Astrocyte (in vitro differentiated cells and primary cell): ENCODE measurements around the gene DLK1. TPM values are rescaled to one million over a fixed set of nuclear protein-coding genes. Genes with fewer than 3 reads are reported as not detected.

Source experiments
- DNase-seq: peaks from one replicate; pipeline ENCODE4 v3.0.0-alpha.2; 2010; ENCODE audit warnings: low read depth
- FAIRE-seq: peaks from 2 replicates; lab custom pipeline; 2011; peaks lifted over from hg19 to GRCh38; lab: Jason Lieb, UNC
- H2AFZ ChIP-seq: 2 replicates; pipeline ENCODE4 v1.6.0; 2012; ENCODE audit warnings: low read depth, low read length, inconsistent platforms
- H3K27ac ChIP-seq: 2 replicates; pipeline ENCODE4 v1.5.1; 2011; ENCODE audit warnings: low read depth, low read length, inconsistent platforms
- H3K27me3 ChIP-seq: 2 replicates; pipeline ENCODE4 v1.6.0; 2011; ENCODE audit warnings: low read length, inconsistent platforms; ENCODE audit not compliant: insufficient read depth
- H3K36me3 ChIP-seq: 2 replicates; pipeline ENCODE4 v1.5.1; 2011; ENCODE audit warnings: low read length, inconsistent platforms; ENCODE audit not compliant: insufficient read depth
- H3K4me1 ChIP-seq: 2 replicates; pipeline ENCODE4 v1.5.1; 2011; ENCODE audit warnings: low read length, inconsistent platforms; ENCODE audit not compliant: insufficient read depth
- H3K4me2 ChIP-seq: 2 replicates; pipeline ENCODE4 v1.6.0; 2012; ENCODE audit warnings: low read length, inconsistent platforms
- H3K4me3 ChIP-seq: 2 replicates; pipeline ENCODE4 v1.5.1; 2011; ENCODE audit warnings: low read depth, mild to moderate bottlenecking, low read length, inconsistent platforms; ENCODE audit not compliant: insufficient read depth
- H3K79me2 ChIP-seq: 2 replicates; pipeline ENCODE4 v1.6.0; 2012; ENCODE audit warnings: mild to moderate bottlenecking, low read length, inconsistent platforms; ENCODE audit not compliant: insufficient read depth
- H3K9ac ChIP-seq: 2 replicates; pipeline ENCODE4 v1.6.0; 2012; ENCODE audit warnings: mild to moderate bottlenecking, low read length, inconsistent platforms
- H3K9me3 ChIP-seq: 2 replicates; pipeline ENCODE4 v1.5.1; 2012; ENCODE audit warnings: low read depth, mild to moderate bottlenecking, low read length, inconsistent platforms; ENCODE audit not compliant: insufficient read depth
- H4K20me1 ChIP-seq: 2 replicates; pipeline ENCODE4 v1.6.0; 2012; ENCODE audit warnings: low read length, inconsistent platforms; ENCODE audit not compliant: insufficient read depth
- H3K27ac Mint-ChIP-seq: one replicate; pipeline ENCODE4 v1.8.0; 2021; ENCODE audit warnings: mild to moderate bottlenecking, mixed read lengths; ENCODE audit not compliant: unreplicated experiment
- H3K27me3 Mint-ChIP-seq: one replicate; pipeline ENCODE4 v1.8.0; 2021; ENCODE audit warnings: low read depth, mixed read lengths; ENCODE audit not compliant: unreplicated experiment
- H3K36me3 Mint-ChIP-seq: one replicate; pipeline ENCODE4 v1.8.0; 2021; ENCODE audit warnings: low read depth, mixed read lengths; ENCODE audit not compliant: unreplicated experiment
- H3K4me1 Mint-ChIP-seq: one replicate; pipeline ENCODE4 v1.8.0; 2021; ENCODE audit warnings: low read depth, mixed read lengths; ENCODE audit not compliant: unreplicated experiment
- H3K4me3 Mint-ChIP-seq: one replicate; pipeline ENCODE4 v1.8.0; 2021; ENCODE audit warnings: mild to moderate bottlenecking, moderate library complexity, mixed read lengths; ENCODE audit not compliant: unreplicated experiment
- H3K9me3 Mint-ChIP-seq: one replicate; pipeline ENCODE4 v1.8.0; 2021; ENCODE audit warnings: mild to moderate bottlenecking, mixed read lengths; ENCODE audit not compliant: unreplicated experiment
- EZH2 ChIP-seq: IDR thresholded peaks from 2 replicates; pipeline ENCODE4 v1.6.1; 2012; ENCODE audit warnings: mild to moderate bottlenecking, low read length, inconsistent platforms; ENCODE audit not compliant: insufficient read depth
- total RNA-seq: library from RNA; stranded (reverse); gene quantifications from 2 replicates; pipeline ENCODE4 v1.2.1, GENCODE V29; 2021
- TF ChIP-seq, protein P1 (sequence below): IDR thresholded peaks from 2 replicates; pipeline ENCODE4 v1.5.1; 2011; ENCODE audit warnings: low read depth, mild to moderate bottlenecking, inconsistent platforms, low read length, moderate library complexity; ENCODE audit not compliant: insufficient read depth

Gene DLK1
- total RNA-seq, 1 donor from 2014 or later, result 2.7 TPM

DNA sequence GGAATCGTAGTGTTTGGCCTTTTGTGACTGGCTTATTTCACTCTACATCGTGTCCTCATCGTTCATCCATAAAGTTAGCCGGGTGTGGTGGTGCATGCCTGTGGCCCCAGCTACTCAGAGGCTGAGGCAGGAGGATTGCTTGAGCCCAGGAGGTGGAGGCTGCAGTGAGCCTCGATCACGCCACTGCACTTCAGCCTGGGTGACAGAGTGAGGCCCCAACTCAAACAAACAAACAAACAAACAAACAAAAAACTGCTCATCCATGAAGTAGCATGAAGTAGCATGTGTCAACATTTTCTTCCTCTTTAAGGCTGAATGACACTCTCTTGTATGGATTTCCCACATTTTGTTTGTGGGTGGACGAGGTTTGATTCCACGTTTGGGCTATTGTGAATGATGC, 55.3 kb downstream of the DLK1 start:
- no peaks in the 10 kb centered on the region for H3K9me3 ChIP-seq
- TF ChIP-seq EZH2, result no peak
- TF ChIP-seq, protein P1, sequence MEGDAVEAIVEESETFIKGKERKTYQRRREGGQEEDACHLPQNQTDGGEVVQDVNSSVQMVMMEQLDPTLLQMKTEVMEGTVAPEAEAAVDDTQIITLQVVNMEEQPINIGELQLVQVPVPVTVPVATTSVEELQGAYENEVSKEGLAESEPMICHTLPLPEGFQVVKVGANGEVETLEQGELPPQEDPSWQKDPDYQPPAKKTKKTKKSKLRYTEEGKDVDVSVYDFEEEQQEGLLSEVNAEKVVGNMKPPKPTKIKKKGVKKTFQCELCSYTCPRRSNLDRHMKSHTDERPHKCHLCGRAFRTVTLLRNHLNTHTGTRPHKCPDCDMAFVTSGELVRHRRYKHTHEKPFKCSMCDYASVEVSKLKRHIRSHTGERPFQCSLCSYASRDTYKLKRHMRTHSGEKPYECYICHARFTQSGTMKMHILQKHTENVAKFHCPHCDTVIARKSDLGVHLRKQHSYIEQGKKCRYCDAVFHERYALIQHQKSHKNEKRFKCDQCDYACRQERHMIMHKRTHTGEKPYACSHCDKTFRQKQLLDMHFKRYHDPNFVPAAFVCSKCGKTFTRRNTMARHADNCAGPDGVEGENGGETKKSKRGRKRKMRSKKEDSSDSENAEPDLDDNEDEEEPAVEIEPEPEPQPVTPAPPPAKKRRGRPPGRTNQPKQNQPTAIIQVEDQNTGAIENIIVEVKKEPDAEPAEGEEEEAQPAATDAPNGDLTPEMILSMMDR, result no peak
- Mint-ChIP-seq H3K4me3 (no peak overlapping the region), H3K4me1 (no peaks in the 10 kb centered on the region), H3K9me3 (peaks cover 5% of the 10 kb centered on the region), H3K27ac (no peak overlapping the region), H3K36me3 (peaks cover 3% of the 10 kb centered on the region), H3K27me3 (peaks cover 69% of the 10 kb centered on the region)
- H3K79me2 ChIP-seq, result no peaks in the 10 kb centered on the region
- H3K9ac ChIP-seq, result no peak overlapping the region
- H3K27me3 ChIP-seq, result peaks cover 2% of the 10 kb centered on the region
- DNase-seq, result no peak
- H3K4me3 ChIP-seq, result no peak overlapping the region
- no peak overlapping the region for H3K27ac ChIP-seq
- no peak for FAIRE-seq
- H3K4me1 ChIP-seq, result no peaks in the 10 kb centered on the region
- no peaks in the 10 kb centered on the region for H4K20me1 ChIP-seq
- no peak overlapping the region for H2AFZ ChIP-seq
- no peaks in the 10 kb centered on the region for H3K36me3 ChIP-seq
- no peak overlapping the region for H3K4me2 ChIP-seq

DNA sequence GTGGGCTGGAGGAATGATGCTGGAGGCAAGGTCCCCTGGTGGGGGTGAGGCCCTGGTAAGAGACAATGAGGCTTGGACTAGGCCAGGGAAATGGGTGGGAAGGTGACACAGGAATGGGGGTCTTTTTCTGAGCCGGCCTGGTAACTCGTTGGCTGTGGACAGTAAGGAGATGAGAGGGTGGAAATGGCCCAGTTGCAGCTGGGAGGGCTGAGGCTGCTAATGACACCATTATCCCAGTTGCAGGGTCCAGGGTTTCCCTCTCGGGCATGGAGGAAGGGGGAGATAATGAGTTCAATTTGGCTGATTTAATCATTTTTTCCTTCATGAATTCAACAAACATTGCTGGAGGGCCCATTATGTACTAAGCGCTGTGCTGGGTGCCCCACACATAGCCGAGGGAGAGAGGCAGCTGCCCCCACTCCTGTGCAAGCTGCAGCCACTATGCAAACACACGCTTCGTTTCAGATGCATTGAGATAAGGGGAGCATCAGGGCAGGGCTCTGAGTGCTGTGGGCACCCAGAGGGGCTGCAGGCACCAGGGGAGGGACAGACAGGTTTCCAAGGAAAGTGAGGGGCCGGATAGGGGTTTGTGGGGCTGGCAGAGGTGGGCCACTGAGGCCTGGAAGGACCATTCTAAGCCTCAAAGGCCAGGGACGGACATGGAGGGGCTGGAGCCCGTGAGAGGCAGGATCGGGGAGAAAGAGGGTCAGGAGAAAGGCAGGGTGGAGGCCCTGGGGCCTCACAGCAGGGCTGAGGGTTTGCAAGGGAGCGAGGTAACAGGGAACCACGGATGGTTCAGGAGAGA, 56.0 kb downstream of the DLK1 start:
- Histone ChIP-seq H3K4me3 (no peak overlapping the region), H3K27me3 (no peaks in the 10 kb centered on the region), H3K27ac (no peak overlapping the region), H4K20me1 (no peaks in the 10 kb centered on the region), H3K4me2 (no peak overlapping the region), H3K9ac (no peak overlapping the region), H3K9me3 (no peaks in the 10 kb centered on the region), H3K79me2 (no peaks in the 10 kb centered on the region), H3K36me3 (no peaks in the 10 kb centered on the region), H2AFZ (no peak overlapping the region), H3K4me1 (no peaks in the 10 kb centered on the region)
- FAIRE-seq (no peak), DNase-seq (no peak)
- Mint-ChIP-seq H3K9me3 (peaks cover 3% of the 10 kb centered on the region), H3K4me3 (no peak overlapping the region), H3K4me1 (no peaks in the 10 kb centered on the region), H3K27ac (peak overlapping the region; percentile 69), H3K36me3 (peaks cover 3% of the 10 kb centered on the region), H3K27me3 (peaks cover 62% of the 10 kb centered on the region)
- no peak for TF ChIP-seq EZH2
- TF ChIP-seq, protein P1, result no peak
